HG02763 (cell line): ENCODE results near the gene NKD1.

Experiments used
- ATAC-seq: cut with Tn5 transposase; IDR thresholded peaks from one replicate; pipeline ENCODE4 v1.9.1; 2021; ENCODE audit warnings: mild to moderate bottlenecking, moderate library complexity; ENCODE audit not compliant: unreplicated experiment

Gene NKD1

DNA sequence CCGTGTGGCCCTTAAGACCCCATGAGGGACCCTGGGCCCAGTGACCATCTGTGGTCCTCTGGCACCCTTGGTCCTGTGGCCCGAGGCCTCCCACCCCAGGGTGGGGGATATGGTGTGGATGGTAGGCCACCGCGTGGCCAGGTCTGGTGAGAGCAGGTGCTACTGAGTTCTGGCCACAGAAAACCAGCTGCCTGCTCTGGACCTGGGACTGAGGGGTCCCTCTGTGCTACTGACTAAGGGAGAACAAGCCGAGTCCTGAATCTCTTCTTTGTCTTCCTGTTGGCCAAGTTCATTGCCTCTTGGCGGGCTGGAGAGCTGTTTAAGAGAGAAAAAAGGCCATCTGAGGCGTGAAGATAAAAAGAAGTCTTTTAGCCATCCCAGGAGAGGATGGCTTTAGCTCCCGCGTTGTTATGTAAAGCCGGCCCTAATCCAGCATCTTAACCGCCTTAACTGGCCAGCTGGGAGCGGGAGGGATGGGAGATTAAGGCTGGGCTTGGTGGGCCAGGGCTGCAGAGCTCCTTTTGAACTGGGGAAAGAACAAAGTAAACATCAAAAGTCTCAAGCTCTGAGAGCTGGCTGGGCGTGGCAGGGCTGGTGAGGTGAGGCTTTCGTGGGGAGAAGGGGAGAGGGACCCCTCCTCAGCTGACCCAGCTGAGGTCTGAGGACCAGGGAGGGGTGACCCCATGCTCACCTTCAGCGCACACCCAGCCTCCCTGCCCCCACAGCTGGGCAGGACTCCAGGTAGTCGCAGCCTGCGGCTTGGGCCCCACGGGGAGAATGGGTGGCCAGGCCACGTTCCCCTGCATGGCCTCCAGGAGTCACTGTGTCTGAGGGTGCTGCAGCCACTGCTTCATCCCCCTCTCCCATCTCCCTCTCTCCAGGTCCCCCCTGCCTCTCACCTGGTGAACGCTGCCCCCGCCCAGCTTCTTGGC lies 62.4 kb downstream of the NKD1 start:
- no peak for ATAC-seq

- ATAC-seq: no peak
Measured at GRCh38 chr16:50611332-50611934, 63.2 kb downstream of the NKD1 start.

- no peak for ATAC-seq
Measured at GRCh38 chr16:50611995-50612848, 64.0 kb downstream of the NKD1 start.

GRCh38 chr16:50612849-50613198 lies 64.6 kb downstream of the NKD1 start:
- no peak for ATAC-seq

GRCh38 chr16:50613281-50613963 lies 65.2 kb downstream of the NKD1 start:
- no peak for ATAC-seq

DNA sequence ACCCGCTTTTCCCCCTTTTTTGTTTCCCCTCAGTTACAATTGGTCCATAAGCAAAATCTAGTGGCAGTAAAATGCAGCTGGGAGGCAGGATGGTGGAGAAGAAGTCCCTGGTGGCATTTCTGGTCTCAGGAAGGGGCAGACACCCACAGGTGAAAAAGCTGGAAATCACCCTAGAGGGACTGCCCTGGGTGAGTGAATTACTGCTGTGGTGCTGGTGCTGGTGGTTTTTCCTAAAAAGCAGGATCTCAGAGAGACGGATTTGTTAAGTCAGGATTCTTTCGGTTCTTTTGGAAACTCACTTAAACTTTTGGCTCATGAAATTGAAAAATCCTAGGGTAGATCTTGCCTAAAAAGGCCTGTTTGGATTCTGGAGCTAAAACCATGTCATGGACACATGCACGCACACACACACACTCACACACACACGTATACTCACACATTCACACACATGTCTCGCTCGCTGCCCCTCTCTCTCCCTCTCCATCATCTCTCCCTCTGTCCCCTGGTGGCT lies 65.8 kb downstream of the NKD1 start:
- ATAC-seq: no peak

DNA sequence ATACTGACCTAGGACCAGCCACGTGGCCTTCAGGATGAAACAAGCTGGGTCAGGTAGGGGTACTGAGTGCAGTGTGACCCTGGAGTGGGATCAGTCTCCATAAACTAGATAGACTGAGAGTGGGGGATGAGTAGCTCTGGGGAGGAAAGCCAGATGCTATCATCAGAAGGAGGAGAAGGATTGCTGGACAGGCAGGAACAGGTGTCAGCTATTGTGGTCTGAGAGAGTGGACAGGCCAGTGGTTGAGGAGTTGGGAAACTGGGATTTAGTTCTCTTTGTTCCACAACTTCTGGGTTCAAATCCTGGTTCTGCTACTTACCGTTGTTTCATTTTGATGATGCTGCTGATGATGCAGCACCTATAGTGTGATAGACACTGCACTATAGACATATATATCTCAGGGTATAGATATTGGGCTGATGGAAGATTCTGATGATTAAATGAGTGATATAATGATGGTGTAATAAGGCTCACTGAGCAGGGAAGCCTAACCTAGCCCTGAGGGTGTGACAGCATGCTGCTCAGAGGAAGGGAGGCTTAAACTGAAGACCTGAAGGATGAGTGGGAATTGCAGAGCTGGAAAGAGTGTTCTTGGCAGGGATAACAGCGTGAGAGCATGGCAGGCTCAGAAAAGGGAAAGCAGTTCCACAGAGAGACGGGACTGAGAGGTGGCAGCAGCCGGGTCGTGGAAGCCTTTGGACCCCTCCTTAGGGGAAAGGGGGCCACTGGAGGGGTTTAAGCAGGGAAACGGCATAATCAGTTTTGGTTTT lies 66.9 kb downstream of the NKD1 start:
- no peak for ATAC-seq

DNA sequence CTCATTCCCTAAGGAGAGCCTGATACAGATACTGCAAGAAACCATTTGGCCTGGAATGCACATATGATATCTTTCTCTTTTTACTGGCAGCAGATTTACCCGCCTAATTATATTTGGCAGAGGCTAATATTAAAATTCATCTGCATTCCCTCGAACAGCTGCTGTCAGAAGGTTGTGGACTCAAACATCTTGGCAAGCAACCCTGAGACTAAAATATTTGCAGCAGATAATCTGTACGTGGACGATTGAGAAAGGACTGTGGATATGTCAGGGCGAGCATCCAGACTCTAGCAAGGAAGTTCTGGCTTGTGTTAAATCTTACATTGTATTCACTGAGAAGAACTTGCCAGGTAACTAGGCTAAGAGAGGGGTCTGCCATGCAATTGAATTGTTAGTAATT lies 67.7 kb downstream of the NKD1 start:
- ATAC-seq: no peak

GRCh38 chr16:50616386-50616785 lies 68.2 kb downstream of the NKD1 start:
- no peak for ATAC-seq

- no peak for ATAC-seq
Measured at GRCh38 chr16:50616883-50617645, 68.9 kb downstream of the NKD1 start.

DNA sequence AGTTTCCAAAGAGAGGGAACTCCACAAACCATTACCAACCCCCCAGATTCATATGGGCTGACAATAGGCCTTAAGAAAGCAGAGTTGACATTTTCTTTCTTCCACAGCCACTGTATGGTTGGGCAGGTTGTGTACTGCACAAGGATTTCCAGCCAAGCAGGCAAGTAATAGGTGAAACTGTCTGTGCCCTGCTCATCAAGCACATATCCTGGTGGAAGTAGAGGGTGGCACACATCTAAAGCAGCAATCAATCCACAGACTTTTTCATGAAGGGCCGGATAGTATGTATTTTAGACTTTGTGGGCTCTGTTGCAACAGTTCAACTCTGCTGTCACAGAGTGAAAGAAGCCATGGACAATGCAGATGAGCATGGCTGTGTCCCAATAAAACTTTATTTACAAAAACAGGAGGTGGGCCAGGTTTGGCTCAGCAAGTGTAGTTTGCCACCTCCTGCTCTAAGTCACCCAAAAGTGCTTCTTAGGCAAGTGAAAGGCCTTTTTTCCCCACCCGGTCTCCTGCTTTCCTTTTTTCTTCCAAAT lies 69.5 kb downstream of the NKD1 start:
- ATAC-seq: no peak

- ATAC-seq: no peak
Measured at GRCh38 chr16:50618238-50618918, 70.2 kb downstream of the NKD1 start.

DNA sequence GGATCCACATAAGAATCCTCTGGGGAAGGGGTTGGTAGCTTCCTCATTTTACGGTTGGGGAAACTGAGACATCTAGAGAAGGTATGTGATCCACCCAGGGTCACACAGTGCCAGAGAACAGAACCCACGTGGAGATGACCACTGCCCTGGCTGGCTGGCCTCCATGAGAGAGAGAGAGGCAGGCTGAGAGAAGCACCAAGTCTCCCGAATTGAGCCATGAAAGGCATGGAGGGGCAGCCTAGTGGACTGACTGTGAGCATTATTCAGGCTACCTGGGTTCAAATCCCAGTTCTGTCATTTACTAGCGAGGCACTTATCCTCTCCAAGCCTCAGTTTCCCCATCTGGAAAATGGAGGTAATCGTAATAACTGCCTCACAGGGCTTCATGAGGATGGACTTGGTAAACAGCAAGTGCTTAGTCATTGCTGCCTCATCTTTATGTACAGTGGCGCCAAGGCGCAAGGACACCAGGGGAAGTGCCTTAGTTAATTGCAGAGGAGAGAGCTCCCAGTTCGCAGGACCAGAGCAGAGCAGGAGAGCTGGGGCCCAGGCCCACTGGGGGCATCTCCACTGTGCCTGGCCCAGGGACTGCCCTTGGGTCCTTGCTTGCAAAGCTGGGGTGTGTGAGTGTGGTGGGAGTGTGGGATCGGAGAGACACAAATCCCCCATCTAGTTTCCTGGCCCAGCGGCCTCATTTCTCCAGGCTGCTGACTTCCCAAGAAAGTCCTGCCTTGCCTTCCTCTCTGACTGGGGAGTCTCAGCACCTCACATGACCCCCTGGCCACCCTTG lies 71.7 kb downstream of the NKD1 start:
- ATAC-seq: no peak

GRCh38 chr16:50620646-50621451 lies 72.7 kb downstream of the NKD1 start:
- ATAC-seq: no peak

- no peak for ATAC-seq
Measured at GRCh38 chr16:50621452-50621792, 73.2 kb downstream of the NKD1 start.

GRCh38 chr16:50622029-50622428 lies 73.8 kb downstream of the NKD1 start:
- ATAC-seq: no peak
